K562 treated with DMSO at 1 percent for 48 hours (cell line): ENCODE measurements around the gene PIGB. TPM values are rescaled to one million over a fixed set of nuclear protein-coding genes. Genes with fewer than 3 reads are reported as not detected.

ENCODE experiments used
- total RNA-seq: library from RNA; unstranded; fragments of 300-600 nt; gene quantifications from 2 replicates; pipeline ENCODE4 v1.2.3, GENCODE V29; 2022; ENCODE audit warnings: low replicate concordance; ENCODE audit errors: extremely low read depth

Gene PIGB
- total RNA-seq, result not detected in 2 replicates

GRCh38 chr15:55318588-55319494 is at the start of gene PIGB, which contains the start of gene PIGBOS1:
TSS of gene PIGB (plus strand) at chr15:55319222. CDS start at chr15:55319251, 29 bp downstream.
TSS of gene PIGBOS1 (minus strand) at chr15:55319123. CDS start at chr15:55317792, 1,331 bp downstream.

GRCh38 chr15:55289746-55290527 is 29.1 kb upstream of the PIGB start, which contains the start of gene RAB27A:
TSS of gene RAB27A (minus strand) at chr15:55289813. CDS start at chr15:55234934, 54,879 bp downstream.

Other genes with a start within 250 kb of the PIGB start
- 851 TPM in 1 of 2 replicates, not detected in the other for gene RSL24D1, start 122.3 kb upstream of the PIGB start, total RNA-seq
- not detected in 2 replicates for gene RAB27A, start 29.4 kb upstream of the PIGB start, total RNA-seq
- not detected in 2 replicates for gene PIGBOS1, start 99 bp upstream of the PIGB start, total RNA-seq
- gene CCPG1, start 89.1 kb downstream of the PIGB start, total RNA-seq, result not detected in 2 replicates
- gene PIERCE2, start 89.3 kb downstream of the PIGB start, total RNA-seq, result not detected in 2 replicates
- not detected in 2 replicates for gene DNAAF4, start 189.0 kb downstream of the PIGB start, total RNA-seq